Stimulated activated CD8-positive, alpha-beta memory T cell treated with anti-CD3 and anti-CD28 coated beads, Interleukin-7, amount 100 ng/mL, for 1 hour (primary cell): Measurements from ENCODE around the gene UGCG.
"Not testable (repeated sequence)": the region's sequence is repeated elsewhere in the genome, so short reads cannot be mapped to it uniquely, and the experiment has no call there.

Source experiments
- DNase-seq, 2 donors: peaks; one replicate each; pipeline ENCODE4 v3.0.0-alpha.2; 2020; ENCODE audit warnings: low read depth in 2 of 2

Gene UGCG

DNA sequence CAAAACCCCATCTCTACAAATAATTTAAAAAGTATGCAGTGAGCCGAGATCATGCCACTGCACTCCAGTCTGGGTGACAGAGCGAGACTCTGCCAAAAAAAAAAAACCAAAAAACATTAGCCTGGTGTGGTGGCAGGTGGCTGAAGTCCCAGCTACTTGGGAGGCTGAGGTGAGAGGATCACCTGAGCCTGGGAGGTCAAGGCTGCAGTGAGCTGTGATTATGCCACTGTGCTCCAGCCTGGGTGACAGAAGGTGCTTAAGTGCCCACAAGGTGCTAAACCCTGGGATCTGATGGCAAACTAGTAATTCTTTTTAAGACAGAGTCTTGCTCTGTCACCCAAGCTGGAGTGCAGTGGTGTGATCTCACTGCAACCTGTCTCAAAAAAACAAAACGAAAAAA is 5.7 kb upstream of the UGCG start:
- not testable (repeated sequence) for DNase-seq

DNA sequence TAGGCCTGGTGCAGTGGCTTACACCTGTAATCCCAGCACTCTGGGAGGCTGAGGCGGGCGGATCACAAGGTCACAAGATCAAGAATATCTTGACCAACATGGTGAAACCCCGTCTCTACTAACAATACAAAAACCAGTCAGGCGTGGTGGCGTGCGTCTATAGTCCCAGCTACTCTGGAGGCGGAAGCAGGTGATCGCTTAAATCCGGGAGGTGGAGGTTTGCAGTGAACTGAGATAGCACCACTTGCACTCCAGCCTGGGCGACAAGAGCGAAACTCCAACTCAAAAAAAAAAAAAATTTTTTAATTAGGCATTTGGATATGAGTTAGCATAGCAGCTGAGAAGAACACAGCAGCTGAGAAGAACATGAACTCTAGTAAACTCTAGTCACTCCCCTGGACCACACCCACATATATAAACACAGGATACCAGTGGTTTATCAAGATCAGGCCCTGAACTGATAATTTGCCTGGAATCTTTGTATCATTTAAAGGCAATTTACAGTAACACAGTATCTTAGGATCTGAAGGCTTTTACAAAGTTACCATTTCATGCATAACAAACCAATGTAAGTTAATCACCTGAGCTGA is 4.6 kb upstream of the UGCG start:
- DNase-seq = no peak

DNA sequence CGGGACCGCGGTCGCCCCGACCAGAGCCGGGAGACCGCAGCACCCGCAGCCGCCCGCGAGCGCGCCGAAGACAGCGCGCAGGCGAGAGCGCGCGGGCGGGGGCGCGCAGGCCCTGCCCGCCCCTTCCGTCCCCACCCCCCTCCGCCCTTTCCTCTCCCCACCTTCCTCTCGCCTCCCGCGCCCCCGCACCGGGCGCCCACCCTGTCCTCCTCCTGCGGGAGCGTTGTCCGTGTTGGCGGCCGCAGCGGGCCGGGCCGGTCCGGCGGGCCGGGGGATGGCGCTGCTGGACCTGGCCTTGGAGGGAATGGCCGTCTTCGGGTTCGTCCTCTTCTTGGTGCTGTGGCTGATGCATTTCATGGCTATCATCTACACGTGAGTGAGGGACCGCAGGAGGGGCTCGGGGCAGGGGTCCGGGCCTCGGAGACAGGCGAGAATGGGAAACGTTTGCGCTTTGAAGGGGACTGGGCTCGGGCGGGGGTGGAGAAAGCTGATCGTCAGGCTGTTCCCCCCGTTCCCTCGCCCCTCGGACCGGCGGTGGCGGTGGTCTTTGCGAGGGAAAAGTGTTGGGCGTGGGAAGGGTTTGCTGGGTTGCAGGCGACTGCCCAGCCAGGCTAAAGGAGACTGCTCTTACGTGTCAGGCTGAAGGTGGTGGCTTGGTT is 457 bp downstream of the UGCG start:
- DNase-seq = peak; percentile 8 to 19

- no peak for DNase-seq
Measured at GRCh38 chr9:111897601-111898137, 1.1 kb downstream of the UGCG start.

GRCh38 chr9:111898331-111899096 is 1.9 kb downstream of the UGCG start:
- DNase-seq = no peak

DNA sequence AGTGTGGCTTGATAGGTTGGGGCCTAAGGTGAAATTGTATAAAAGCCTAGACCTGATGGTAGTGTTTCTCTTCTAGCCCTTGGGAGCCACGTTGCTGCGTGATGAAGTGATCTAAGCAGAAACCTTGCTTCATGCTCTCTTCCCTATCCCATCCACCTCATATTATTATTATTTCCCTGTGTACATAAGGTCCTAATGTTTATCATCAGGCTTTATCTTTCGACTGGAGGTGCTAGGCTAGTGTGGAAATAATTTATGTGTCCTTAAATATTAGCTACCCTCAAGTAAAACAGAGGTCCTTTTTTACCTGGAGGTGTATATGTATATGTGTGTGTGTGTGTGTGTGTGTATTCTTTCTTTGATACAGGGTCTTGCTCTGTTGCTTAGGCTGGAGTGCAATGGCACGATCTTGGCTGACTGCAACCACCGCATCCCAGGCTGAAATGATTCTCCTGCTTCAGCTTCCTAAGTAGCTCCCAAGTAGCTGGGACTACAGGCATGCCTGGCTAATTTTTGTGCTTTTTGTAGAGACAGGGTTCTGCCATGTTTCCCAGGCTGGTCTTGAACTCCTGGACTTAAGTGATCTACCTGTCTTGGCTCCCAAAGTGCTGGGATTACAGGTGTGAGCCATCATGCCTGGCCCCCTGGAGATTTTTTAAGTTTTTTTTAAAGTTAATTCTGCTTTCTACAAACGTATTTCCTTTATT is 3.7 kb downstream of the UGCG start:
- no peak for DNase-seq

GRCh38 chr9:111900858-111901612 is 4.4 kb downstream of the UGCG start:
- DNase-seq = no peak

GRCh38 chr9:111902391-111903139 is 6.0 kb downstream of the UGCG start:
- DNase-seq = no peak

GRCh38 chr9:111903535-111903934 is 6.9 kb downstream of the UGCG start:
- DNase-seq = not testable (repeated sequence)

DNA sequence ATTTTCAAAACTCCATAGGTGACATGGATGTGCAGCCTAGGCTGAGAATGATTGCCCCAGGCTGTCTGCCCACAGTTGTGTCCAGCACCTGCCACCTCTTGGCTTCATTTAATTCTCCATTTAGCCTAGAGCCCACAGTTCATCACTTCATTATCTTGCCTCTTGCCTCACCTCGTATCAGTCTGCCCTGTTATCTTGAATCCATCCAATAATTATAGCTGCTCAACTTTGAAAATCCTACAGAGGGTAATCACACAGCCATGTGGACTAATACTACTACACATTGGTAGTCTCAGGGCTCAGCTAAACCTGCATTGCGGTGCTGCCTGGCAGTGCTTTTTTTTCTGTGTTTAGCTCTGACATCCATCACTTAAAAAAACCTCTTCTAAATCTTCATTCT is 7.4 kb downstream of the UGCG start:
- no peak for DNase-seq

GRCh38 chr9:111904891-111905291 is 8.3 kb downstream of the UGCG start:
- DNase-seq = no peak

- DNase-seq = no peak
Measured at GRCh38 chr9:111907147-111907546, 10.5 kb downstream of the UGCG start.

DNA sequence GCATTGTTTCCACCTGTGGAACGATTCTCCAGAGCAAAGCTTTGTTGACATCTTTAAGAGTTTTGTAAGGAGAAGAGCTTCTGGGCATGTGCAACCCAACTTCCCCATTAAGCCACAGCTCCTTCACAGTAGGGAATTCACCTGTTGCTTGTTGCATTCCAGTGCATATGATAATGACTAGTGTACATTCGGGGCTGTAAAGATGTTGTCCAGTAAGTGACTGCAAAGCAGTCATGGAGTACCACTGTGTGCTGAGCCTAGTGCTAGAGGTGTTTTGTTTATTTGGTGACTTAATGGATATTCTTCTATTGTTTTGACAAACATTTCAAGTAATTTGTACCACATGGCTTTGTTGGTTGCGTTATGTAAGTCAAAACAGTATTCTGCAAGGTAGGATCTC is 12.8 kb downstream of the UGCG start:
- DNase-seq = no peak

DNA sequence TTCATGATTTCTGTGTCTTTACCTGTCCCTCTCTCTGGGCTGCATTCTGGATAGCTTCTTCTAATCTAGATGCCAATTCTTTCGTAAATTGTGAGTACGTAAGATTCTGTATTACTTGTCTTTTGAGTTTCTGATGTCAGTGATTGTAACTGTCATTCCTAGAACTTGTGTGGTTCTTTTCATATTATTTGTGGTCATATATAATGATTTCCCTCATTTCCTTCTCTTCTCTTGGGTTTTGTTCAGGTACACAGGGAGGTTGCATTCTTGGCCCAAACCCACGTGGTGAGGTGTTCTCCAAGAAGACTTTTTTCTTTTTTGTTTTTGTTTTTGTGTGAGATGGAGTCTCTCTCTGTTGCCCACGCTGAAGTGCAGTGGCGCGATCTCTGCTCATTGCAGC is 13.8 kb downstream of the UGCG start:
- no peak for DNase-seq

DNA sequence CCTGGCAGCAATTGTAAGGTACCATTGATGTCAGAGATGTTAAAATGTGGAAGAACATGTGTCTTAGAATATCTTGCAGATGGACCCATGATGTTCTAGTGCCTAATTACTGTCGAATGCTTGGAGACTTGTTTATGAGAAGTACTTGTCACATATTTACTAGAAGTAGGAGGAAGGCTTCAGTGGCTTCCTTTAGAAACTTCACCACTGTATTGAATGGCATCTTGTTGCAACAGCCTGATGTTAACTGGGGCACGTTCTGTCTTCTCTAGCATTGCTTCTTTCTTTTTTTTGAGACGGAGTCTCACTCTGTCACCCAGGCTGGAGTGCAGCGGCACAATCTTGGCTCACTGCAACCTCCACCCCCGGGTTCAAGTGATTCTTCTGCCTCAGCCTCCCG is 16.5 kb downstream of the UGCG start:
- DNase-seq = no peak

GRCh38 chr9:111914749-111915424 is 18.3 kb downstream of the UGCG start:
- no peak for DNase-seq

DNA sequence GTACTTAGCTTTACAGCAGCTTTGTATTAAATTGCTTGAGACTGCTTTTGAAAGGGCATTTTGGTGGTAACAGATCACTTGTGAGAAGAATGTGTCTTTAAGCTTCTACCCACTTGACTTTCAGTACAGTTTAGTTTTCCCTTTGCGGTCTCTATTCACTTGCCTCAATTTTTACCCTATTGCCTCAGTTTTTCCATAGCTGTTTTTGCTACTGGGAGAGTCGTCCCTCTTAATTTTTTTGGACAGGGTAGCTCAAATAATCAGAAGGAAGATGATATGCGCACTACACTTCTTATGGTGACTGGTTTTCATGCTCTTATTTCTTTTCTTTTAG is 18.8 kb downstream of the UGCG start:
- no peak for DNase-seq

DNA sequence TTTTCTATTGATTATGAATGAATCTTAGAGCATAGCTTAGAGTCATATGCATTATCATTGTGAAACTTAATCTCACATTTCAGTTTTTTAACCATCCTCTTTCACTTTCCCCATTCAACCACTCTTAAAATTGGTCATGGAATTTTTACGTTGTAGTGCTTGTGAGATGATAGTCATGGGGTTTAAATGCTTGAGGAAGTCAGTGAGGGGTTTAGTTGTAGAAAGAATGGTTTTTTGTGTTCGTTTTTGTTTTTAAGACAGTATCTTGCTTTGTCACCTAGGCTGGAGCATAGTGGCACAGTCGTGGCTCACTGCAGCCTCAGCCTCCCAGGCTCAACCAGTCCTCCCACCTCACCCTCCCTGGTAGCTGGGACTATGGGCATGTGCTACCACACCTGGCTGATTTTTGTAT is 19.6 kb downstream of the UGCG start:
- DNase-seq = no peak

GRCh38 chr9:111917201-111917600 is 20.6 kb downstream of the UGCG start:
- DNase-seq = no peak

DNA sequence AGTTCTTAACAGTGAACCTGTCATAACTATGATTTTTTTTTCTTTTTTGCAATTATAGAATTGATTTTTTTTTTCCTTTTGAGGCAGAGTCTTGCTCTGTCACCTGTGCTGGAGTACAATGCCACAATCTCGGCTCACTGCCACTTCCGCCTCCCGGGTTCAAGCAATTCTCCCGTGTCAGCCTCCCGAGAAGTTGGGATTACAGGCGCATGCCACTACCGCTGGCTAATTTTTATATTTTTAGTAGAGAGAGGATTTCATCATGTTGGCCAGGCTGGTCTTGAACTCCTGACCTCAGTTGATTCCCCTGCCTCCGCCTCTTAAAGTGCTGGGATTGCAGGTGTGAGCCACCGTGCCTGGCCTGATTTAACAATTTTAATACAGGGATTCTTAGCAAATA is 21.4 kb downstream of the UGCG start:
- DNase-seq = no peak
